HuH-7 (cell line): Measurements from ENCODE around the gene ATP6V1E1.
"Not testable (repeated sequence)": the region's sequence is repeated elsewhere in the genome, so short reads cannot be mapped to it uniquely, and the experiment has no call there.

ENCODE experiments used
- DNase-seq: peaks from one replicate; pipeline ENCODE4 v3.0.0; 2011; ENCODE audit warnings: low spot score

Gene ATP6V1E1

DNA sequence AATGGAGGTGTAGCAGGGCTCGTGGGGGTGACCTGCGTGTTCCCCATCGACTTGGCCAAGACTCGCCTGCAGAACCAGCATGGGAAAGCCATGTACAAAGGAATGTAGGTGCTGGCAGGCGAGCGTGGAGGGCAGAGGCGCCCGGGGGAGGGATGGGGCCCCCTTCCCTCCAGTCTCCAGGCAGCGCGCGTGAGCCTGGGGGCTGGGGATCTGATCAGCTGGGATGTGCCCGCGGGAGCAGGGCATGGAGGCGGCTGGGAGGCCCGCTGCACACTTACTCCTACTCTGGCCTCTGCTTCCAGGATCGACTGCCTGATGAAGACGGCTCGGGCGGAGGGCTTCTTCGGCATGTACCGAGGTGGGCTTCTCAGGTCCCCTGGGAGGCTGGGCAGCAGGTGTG, 47.5 kb downstream of the ATP6V1E1 start:
- no peak for DNase-seq

DNA sequence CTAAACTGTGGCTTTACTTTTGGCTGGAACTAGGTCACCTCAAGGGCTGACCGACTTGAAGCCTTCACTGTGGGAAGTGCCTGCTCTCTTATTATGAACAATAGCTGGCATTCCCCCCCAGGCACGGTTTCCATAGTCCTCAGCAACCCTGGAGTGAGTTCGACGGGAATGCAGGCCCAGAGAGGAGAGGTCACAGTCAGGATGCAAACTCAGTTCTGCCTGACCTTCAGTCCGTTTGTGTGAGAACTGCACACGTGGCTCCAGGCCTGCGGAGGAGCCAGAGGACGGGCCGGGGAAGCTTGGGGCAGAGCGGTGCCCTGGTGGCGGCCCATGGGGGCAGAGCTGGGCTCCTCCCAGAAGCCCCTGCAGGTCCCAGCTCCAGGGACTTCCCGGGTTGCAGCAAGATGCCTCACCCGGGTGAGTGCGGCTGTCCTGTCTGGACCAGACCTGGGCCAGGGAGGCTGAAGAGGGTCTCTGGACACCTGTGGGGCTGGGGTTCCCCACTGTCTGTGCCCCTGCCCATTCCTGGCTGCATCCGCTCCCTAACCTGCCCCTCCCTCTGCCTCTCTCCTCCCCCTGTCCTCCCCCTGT, 48.0 kb downstream of the ATP6V1E1 start:
- DNase-seq, result no peak

DNA sequence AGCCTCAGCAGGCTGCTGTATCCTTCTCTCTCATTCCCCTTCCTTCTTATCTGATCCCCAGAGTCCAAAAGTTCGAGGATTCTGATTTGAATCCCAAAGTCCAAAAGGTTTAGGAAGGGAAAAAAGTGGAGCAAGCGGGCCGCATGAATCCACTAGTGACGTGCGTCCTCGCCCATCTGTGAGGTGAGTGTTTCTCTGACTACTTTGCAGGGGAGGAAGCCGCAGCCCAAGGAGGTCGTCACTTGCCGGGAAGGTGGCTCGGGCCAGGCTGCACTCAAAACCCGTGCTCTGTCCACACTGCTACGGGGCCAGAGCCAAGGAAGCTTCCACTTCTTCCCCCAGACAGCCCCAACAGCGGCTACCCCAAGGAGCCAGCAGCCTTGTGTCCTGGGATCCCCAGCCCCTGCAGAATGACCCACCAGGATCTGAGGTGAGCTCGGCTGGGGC, 49.0 kb downstream of the ATP6V1E1 start:
- DNase-seq, result no peak

DNA sequence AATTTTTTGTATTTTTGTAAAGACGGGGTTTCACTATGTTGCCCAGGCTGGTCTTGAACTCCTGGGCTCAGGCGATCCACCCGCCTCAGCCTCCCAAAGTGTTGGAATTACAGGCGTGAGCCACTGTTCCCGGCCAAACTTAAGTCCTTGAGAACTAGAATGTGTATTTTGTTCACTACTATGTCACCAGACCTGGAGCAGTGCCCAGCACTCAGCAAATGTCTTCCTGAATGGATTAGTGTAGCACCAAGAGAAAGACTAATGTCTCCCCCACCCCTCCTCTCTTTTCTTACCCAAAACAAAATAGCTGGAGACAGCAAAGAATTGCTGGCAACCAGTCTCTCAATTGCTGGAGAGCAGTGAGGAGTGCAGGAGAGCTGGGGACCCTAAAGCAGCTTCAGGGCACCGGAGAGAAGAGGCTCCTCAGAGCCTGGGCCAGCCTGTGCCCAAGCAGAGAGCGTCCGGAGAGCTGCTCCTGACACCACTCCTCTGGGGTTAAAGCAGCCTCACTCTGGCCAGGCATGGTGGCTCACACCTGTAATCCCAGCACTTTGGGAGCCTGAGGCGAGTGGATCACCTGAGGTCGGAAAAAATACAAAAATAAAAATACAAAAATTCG, 50.3 kb downstream of the ATP6V1E1 start:
- no peak for DNase-seq

DNA sequence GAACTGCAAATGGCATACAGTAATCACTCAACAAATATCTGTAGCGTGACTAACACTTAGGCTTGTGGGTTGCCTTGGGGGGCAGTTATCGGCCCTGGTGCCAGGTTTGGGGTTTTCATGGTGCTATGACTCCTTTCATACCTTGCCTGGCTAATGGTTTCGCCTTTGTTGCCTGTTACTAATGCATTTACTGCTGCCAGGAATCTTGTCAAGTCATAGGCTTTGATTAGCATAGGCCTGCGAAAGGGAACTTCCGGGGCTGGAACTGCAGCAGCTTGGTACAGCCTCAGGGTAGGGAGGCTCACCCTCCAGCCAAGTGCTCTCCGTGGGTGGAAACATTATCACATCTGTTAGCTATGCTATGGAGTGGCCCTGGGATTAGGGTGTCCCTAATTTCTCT, 52.1 kb downstream of the ATP6V1E1 start:
- no peak for DNase-seq

DNA sequence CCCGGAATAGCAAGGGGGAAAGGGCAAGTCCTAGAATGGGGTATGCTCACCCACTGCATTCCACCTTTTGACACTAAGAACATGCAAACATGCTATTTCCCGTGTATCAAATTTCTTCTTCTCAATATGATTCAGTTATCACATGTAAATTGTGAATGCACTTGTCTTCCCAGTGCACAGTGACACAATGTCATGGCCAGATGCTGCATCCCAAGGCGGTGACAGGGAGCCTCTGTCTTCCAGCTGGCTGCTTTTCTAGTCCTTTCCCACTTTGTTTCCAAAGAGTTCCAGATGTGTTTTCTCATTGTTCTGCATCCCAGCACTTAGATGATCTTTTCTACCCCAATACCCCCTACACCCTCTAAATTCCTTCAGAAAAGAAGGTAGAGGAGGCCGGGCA, 52.9 kb downstream of the ATP6V1E1 start:
- no peak for DNase-seq

DNA sequence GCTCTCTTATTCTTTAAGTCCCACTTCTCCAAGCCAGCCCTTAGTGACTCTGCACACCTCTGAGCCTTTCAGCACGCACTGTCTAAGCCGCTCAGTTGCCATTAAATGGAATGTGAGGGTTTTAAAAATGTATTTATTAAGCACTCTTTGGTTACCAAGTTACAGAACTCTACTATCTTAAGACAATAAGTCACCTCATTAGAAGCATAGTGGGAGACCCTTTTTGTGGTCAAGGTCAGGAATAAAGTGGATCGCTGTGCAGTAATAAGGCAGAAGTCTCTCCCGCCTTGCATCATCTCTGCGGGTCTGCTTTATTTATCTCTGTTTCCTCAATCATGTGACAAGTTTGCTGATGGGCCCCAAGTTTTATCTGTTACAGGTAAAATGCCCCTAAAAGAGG, 53.4 kb downstream of the ATP6V1E1 start:
- no peak for DNase-seq

DNA sequence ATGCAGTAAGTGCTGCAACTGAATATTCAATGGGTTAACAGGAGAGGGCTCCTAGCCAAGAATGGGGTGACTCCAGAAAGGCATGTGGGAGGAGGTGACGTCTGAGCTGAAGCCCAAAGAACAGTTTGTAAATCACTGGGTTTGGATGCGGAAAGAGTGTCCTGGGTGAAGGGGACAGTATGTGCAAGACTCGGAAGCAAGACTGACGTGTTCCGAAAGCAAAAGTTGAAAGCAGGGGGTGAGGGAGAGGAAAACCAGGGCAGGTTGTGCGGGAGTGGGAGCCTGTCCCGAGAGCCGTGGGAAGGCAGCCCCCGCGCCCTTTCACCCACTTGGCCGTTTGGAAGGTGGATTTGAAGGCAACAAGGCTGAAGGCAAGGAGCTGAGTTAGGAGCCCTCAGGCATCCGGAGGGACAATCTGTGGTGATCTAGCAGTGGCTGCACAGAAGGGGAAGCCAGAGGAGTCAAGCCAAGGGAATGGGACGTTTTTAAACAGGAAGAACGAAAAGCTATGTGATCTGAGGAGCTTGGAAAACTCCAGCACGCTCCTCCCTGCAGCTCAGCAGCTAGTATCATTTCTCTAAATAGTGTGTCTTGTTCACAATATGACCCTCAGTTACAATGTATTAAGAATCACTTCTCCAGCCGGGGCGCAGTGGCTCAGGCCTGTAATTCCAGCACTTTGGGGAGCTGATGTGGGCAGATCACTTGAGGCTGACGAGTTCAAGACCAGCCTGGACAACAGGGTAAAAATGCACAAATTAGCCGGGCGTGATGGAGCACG, 57.5 kb downstream of the ATP6V1E1 start:
- no peak for DNase-seq

DNA sequence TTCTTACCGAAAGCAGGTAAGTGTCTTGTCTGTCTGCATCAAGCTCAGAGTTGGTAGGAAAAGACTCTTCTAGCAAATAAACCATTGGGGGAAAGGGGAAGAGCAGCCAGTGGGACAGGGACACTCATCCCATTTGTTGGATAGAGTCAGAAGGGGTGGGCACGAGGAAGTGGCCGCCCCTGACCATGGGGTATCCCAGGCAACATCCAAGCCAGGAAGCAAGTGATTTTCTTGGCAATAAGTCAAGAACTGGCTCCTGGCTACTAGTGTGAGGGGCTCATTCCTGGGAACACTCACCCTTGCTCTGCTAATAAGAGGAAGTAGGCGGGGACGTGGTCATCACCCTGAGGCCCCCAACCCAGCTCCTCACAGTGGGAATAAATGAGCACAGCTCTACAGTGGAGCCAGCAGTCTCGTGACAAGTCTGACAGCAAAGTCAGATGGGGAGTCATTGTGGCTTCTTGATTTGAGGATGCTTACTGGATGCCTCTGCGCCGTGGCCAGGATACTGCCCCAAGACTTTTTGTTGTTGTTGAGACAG, 58.5 kb downstream of the ATP6V1E1 start:
- no peak for DNase-seq

DNA sequence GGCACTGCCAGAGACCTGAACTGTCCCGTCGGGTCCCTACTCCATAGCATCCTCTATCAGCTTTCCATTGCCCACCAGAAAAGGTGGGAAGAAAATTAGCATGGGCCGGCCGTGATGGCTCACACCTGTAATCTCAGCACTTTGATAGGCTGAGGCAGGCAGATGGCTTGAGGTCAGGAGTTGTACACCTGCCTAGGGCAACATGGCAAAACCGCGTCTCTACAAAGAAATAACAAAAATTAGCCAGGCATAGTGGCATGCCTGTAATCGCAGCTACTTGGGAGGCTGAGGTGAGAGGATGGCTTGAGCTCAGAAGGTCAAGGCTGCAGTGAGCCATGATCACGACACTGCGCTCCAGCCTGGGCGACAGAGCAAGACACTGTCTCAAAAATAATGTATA, 61.8 kb downstream of the ATP6V1E1 start:
- no peak for DNase-seq

DNA sequence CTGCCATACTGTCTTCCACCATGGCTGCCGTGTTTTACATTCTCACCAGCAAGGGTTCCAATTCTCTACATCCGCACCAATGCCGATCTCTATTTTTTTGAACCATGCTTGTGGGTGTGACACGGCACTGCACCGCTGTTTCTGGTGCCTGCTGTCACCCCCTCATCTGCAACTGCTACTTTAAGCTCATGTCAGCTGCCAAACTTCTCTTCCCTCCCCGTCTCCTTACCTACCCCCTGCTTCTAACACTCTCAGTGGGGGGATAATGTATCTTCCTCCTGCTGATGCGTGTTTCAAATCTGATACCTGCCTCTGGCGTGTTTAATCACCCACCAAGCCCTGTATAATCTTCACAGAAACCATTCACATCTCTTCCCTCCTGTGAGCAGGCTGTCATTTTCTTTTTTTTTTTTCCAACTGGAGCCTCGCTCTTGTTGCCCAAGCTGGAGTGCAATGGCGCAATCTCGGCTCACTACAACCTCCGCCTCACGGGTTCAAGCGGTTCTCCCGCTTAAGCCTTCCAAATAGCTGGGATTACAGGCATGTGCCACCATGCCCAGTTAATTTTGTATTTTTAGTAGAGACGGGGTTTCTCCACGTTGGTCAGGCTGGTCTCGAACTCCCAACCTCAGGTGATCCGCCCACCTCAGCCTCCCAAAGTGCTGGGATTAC, 62.4 kb downstream of the ATP6V1E1 start:
- DNase-seq, result not testable (repeated sequence)

DNA sequence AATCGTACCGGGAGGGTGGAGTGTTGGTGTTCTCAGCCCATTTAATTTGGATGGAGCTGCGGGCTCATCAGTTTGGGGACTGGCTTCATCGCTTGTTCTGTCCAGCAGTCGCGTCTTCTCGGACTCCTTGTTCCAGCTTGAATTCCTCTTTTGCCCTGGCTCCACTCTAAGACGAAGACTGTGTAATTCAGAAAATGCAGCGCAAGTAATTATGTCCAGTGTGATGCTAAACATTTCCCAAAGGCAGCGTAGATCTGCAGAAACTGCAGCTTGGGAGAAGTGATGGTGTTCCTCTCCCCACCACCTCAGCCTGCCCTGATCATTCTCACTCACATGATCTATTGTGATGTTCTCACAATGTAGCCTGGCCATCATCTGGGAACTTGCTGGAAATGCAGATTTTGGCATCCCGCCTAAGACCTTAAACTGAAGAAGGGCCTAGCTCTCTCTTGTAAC, 64.6 kb downstream of the ATP6V1E1 start:
- DNase-seq, result no peak

DNA sequence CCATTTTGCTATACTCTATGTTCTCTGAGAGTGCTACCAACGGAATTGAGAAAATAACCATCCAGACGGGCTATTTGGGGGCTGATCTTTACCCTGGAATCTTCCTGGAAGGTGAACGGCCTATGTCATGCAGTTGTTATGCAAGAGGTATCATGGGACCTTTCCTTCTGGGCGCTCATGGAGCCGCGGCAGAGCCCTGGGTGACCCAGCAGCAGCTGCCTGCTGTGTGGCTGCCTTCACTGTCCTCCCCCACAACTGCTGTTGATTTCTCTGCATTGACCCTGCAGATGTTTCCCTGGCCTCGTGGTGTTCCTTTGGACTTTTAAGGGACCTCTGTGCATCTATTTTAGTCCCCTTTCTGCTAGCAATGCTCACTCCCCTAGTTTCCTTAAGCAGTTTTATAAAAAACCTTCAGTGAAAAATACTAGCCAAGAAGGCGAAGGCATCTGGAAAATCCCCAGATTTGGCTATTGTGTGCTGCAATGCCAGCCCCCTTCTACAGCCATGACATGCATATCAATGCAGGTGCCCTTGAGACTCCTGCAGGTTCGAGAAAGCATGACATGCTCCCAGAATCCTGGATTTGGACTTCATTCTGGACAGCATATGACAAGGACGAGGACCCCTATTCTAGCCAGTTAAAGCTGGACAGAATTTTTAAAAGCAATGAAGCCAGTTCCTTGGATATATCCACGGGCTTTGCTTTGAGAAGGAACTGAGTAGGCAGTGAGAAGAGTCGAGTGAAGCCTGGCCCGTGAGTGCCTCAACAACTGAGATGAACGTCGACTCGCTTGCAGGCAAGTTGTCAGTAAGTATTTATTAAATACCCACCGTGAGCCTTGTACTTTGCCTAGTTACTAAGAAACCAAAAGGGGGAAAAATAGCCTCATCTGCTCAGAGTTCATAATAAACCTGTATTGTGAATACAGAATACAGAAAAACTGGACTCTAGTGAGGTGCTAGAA, 65.4 kb downstream of the ATP6V1E1 start, which contains the start of gene SLC25A18:
SLC25A18 (plus strand) TSS at position 593 of the 965 bp plus-strand sequence. CDS start 16,447 bp downstream, outside the sequence.
- DNase-seq, result peak; percentile 83

DNA sequence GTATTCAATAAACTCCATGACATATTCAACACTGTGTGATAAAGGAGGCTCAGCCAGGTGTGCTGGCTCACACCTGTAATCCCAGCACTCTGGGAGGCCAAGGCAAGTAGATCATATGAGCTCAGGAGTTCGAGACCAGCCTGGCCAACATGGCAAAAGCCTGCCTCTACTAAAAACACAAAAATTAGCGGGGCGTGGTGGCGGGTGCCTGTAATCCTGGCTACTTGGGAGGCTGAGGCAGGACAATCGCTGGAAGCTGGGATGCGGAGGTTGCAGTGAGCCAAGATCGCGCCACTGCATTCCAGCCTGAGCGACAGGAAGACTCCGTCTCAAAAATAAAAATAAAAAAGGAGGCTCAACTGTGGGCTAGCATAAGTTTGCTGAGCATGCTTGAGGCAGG, 69.4 kb downstream of the ATP6V1E1 start:
- DNase-seq, result no peak

DNA sequence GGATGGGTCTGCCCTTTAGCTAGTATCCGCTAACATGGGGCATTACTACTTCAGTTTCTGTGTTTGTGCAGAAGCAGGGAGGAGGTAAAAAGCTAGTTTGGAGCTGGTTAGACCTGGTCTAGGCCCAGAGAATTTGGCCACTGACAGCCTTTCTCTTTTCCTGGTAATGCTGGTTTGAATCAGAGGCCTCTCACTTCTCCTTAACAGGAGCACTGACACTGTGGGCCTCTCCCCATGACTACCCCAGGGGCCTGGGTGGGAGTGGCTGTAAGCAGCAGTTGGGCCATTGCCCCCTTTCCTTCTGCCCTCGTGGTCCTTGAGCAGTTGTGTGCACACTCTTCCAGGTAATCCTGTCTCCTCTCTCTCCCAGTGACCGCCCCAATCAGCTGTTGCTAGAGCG, 73.7 kb downstream of the ATP6V1E1 start:
- DNase-seq, result no peak

DNA sequence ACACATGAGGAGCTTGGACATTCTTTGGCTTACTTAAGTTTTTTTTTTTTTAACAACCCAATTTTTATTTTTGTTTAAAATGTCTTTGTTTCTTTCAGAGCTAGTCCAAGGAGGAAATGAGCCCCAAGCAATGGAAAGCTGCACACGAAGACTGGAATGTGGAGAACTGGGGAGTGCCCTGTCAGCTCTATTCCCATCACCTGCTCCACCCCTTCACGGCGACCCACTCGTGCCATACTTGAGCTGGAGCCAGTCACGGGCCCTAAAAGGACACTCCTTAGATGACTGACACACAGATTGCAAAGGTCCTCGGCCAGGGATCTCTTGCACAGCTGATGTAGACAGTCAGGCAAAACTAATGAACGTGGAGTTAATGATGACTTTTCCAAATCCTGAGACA, 75.8 kb downstream of the ATP6V1E1 start:
- DNase-seq, result no peak

DNA sequence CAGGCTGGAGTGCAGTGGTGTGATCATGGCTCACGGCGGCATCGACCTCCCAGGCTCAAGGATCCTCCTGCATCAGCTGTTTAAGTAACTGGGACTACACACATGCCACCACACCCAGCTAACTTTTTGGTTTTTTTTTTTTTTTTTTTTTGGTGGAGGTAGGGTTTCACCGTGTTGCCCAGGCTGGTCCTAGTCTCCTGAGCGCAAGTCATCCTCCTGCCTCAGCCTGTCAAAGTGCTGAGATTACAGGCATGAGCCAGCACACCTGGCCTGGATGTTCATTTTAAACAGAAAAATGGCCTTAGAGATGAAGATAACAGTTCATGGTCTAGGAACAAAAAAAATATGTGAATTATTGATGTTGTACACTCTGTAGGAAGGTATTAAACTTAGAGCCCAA, 78.9 kb downstream of the ATP6V1E1 start:
- no peak for DNase-seq

DNA sequence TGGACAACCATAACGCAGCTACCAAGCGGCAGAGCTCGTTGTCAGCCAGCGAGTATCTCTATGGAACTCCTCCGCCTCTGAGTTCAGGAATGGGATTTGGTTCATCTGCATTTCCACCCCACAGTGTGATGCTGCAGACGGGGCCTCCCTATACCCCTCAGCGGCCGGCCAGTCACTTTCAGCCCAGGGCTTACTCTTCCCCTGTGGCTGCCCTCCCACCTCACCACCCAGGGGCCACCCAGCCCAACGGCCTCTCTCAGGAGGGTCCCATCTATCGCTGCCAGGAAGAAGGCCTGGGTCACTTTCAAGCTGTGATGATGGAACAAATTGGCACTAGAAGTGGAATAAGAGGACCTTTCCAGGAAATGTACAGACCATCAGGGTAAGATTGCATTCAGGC, 79.4 kb downstream of the ATP6V1E1 start:
- no peak for DNase-seq

DNA sequence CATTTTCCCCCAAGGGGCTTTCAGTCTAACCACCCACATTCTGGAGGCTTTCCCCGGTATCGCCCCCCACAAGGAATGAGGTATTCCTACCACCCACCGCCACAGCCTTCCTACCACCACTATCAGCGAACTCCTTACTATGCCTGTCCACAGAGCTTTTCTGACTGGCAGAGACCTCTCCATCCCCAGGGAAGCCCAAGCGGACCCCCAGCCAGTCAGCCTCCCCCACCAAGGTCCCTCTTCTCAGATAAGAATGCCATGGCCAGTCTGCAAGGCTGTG, 79.9 kb downstream of the ATP6V1E1 start:
- no peak for DNase-seq

DNA sequence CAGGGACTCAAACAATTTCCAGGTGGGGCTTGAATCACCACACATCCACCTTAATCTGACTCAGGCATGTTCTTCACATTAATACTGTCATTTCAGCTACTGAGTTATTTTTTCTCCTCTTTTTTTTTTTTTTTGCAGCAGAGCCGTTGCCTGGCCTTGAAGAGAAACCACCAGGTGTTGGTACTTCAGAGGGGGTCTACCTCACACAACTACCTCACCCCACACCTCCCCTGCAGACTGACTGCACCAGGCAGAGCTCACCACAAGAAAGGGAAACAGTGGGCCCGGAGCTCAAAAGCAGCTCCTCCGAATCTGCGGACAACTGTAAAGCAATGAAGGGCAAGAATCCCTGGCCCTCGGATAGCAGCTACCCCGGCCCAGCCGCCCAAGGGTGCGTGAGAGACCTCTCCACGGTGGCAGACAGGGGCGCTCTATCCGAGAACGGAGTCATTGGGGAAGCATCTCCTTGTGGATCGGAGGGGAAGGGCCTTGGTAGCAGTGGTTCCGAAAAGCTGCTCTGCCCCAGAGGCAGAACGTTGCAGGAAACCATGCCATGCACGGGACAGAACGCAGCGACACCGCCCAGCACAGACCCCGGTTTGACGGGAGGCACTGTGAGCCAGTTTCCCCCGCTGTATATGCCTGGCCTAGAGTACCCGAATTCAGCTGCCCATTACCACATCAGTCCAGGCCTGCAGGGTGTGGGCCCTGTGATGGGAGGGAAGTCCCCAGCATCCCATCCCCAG, 80.4 kb downstream of the ATP6V1E1 start:
- no peak for DNase-seq

DNA sequence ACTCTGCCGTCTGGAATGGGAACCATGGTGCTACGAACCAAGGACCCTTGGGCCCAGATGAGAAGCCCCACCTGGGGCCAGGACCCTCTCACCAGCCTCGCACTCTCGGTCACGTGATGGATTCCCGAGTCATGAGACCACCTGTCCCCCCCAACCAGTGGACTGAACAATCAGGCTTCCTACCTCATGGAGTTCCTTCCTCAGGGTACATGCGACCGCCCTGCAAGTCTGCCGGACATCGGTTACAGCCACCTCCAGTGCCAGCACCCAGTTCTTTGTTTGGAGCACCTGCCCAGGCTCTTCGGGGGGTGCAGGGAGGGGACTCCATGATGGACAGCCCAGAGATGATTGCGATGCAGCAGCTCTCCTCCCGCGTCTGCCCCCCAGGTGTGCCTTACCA, 86.1 kb downstream of the ATP6V1E1 start:
- DNase-seq, result no peak
